ENCODE measurements around the gene GSTM4.

GSTM4 gene

GRCh38 chr1:109634771-109635750 lies 20.8 kb upstream of the GSTM4 start:
- no peak for DNase-seq (ENCODE audit: low read depth in 2 of 2)

GRCh38 chr1:109635862-109636200 lies 20.1 kb upstream of the GSTM4 start:
- no peak for DNase-seq (ENCODE audit: low read depth in 2 of 2)
- no peak overlapping the region for H3K4me3 ChIP-seq (replicated peaks in 1 of 2; ENCODE audit: low read depth in 2 of 2, low read length in 2 of 2)
- TF ChIP-seq, protein P1, sequence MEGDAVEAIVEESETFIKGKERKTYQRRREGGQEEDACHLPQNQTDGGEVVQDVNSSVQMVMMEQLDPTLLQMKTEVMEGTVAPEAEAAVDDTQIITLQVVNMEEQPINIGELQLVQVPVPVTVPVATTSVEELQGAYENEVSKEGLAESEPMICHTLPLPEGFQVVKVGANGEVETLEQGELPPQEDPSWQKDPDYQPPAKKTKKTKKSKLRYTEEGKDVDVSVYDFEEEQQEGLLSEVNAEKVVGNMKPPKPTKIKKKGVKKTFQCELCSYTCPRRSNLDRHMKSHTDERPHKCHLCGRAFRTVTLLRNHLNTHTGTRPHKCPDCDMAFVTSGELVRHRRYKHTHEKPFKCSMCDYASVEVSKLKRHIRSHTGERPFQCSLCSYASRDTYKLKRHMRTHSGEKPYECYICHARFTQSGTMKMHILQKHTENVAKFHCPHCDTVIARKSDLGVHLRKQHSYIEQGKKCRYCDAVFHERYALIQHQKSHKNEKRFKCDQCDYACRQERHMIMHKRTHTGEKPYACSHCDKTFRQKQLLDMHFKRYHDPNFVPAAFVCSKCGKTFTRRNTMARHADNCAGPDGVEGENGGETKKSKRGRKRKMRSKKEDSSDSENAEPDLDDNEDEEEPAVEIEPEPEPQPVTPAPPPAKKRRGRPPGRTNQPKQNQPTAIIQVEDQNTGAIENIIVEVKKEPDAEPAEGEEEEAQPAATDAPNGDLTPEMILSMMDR (IDR thresholded peaks at IDR 0.05; ENCODE audit: low read depth, low read length) = no peak

More at GRCh38 chr1:109634771-109635750, 20.8 kb upstream of the GSTM4 start:
- TF ChIP-seq, protein P1 (IDR thresholded peaks at IDR 0.05; ENCODE audit: low read depth, low read length) = no peak
- H3K4me3 ChIP-seq (replicated peaks in 1 of 2; ENCODE audit: low read depth in 2 of 2, low read length in 2 of 2) = no peak overlapping the region

DNA sequence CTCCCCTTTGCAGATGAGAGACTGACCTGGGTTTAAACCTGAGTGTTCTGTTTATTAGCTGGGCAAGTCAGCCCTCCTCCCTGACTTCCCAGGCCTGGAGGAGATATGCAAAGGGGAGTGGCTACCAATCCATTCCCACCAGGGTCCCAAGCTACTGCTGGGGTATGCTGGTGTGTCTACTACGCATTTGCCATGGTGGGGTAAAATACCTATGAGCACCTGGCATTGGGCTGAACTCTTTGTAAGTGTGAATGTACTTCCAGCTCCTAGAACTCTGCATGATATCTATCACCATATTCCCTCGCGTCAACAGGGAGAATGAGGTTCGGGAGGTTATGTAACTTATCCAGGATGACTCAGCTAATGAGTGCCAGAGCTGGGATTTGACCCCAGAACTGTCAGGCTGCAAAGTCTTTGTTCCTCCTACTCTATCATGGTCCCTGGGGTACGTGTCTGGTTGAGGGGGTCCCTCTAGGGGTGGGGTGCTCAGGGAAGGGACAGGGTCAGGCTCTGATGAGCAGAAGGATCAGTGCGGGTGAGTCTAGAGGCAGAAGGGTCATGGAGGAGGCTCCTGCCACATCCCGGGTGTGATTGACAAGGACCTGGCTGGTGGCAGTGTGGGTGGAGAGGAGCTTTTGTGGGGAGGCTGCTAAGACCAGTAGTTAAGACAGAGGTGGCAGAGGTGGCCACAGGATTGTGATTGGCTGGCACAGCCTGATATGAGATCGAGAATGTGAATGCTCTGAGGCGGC lies 19.5 kb upstream of the GSTM4 start:
- H3K4me3 ChIP-seq (replicated peaks in 1 of 2; ENCODE audit: low read depth in 2 of 2, low read length in 2 of 2) = no peak overlapping the region
- TF ChIP-seq, protein P1 (IDR thresholded peaks at IDR 0.05; ENCODE audit: low read depth, low read length) = no peak
- DNase-seq (ENCODE audit: low read depth in 2 of 2) = peak; percentile 64 to 68

- H3K4me3 ChIP-seq (replicated peaks in 1 of 2; ENCODE audit: low read depth in 2 of 2, low read length in 2 of 2) = no peak overlapping the region
- TF ChIP-seq, protein P1 (IDR thresholded peaks at IDR 0.05; ENCODE audit: low read depth, low read length) = no peak
- DNase-seq (ENCODE audit: low read depth in 2 of 2) = no peak
Observed at GRCh38 chr1:109637446-109637845, 18.5 kb upstream of the GSTM4 start.

DNA sequence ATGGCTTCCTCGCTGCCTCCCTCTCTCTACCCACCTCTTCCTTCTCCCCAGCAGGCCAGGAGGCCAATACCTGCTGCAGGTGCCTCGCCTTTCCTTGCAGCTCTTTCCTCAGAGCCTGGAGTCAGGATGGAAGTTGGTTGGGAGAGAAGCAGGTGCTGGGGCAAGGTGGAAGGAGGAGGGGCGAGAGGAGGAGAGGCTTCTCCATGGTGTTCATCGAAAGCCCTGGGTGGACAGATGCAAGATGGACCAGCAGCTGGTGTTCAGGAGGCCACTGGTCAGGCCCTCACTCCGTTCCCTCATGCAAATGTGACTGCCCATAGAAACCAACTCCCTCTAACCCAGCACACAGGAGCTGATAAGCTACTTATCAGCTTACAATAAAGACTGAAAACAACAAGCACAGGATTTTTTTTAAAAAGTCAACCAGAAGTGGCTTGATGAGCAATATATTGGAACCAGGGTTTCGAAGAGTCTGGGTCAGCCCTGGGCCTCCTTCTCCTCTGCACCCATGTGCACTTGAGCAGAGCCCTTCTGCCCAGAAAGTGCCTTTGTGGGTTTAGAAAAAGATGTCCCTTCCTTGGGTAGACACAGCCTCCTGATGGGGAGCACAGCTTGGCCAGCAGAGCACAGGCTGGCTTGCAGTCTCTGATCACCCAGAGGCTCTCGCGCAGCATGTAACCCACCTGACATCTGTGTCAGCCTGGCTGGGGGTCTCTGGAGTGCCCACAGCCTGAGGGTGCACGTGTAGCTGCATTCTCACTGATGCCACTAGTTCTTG lies 16.6 kb upstream of the GSTM4 start:
- H3K4me3 ChIP-seq (replicated peaks in 1 of 2; ENCODE audit: low read depth in 2 of 2, low read length in 2 of 2) = no peak overlapping the region
- DNase-seq (ENCODE audit: low read depth in 2 of 2) = no peak
- TF ChIP-seq, protein P1 (IDR thresholded peaks at IDR 0.05; ENCODE audit: low read depth, low read length) = no peak

DNA sequence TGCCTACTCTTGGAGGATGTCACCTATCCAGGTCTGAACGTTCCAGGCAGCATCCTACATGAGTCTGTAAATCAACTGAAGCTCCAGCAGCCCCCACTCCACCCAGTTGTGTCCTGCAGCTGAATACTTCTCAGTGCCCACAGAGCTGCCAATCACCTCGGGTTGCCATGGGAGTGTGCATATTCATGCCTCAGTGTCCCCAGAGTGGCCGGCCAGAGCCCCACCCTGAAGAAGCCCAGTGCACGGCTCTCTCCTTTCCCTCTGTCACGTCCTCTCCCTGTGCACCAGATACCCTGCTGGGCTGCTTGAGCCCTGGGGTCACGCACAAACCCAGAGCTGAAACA lies 16.1 kb upstream of the GSTM4 start:
- no peak overlapping the region for H3K4me3 ChIP-seq (replicated peaks in 1 of 2; ENCODE audit: low read depth in 2 of 2, low read length in 2 of 2)
- no peak for DNase-seq (ENCODE audit: low read depth in 2 of 2)
- TF ChIP-seq, protein P1 (IDR thresholded peaks at IDR 0.05; ENCODE audit: low read depth, low read length) = no peak
